ENCODE measurements around the gene GSTM2.

GSTM2 gene

GRCh38 chr1:109722908-109723691 is 55.2 kb downstream of the GSTM2 start:
- TF ChIP-seq ZSCAN4 (tag by site-specific recombination; IDR thresholded peaks at IDR 0.05) (no peak), ZNF37A (tag by site-specific recombination; IDR thresholded peaks at IDR 0.05) (no peak), ZNF529 (tag by site-specific recombination; IDR thresholded peaks at IDR 0.05; ENCODE audit: insufficient replicate concordance) (no peak), WT1 (tag by site-specific recombination; IDR thresholded peaks at IDR 0.05) (no peak), ZNF398 (tag by site-specific recombination; IDR thresholded peaks at IDR 0.05) (no peak), OVOL3 (tag by site-specific recombination; IDR thresholded peaks at IDR 0.05) (no peak), ZBTB7A (tag by site-specific recombination; IDR thresholded peaks at IDR 0.05; ENCODE audit: low read depth) (no peak)
- no peaks in the 10 kb centered on the region for H3K9me3 ChIP-seq (ENCODE audit: control insufficient read depth, insufficient read depth, low read depth, low read length)
- POLR2A ChIA-PET: no interaction called here
- H3K27ac ChIP-seq (ENCODE audit: extremely low read depth, low read depth, low read length): no peak overlapping the region
- H3K4me3 ChIP-seq (ENCODE audit: low read depth, low read length): no peak overlapping the region
- H3K36me3 ChIP-seq (ENCODE audit: control insufficient read depth in 2 of 2, insufficient read depth in 1 of 2, low read length in 2 of 2): no peaks in the 10 kb centered on the region
- CTCF ChIA-PET: interaction anchor here (2.2 kb wide), 1 partner anchor 83 kb away, joined by 9 read pairs; no protein-coding TSS in a partner anchor
- no peaks in the 10 kb centered on the region for H3K4me1 ChIP-seq (ENCODE audit: control insufficient read depth, insufficient read depth, low read length)

Measured in HEK293 (cell line).